ENCODE data around the gene PRXL2B.

The PRXL2B gene

GRCh38 chr1:2606881-2607621, 20.5 kb downstream of the PRXL2B start:
- TF ChIP-seq CTCF (IDR thresholded peaks at IDR 0.05; ENCODE audit: low read depth, low read length) = no peak
- DNase-seq (ENCODE audit: extremely low read depth, low read depth) = no peak

GRCh38 chr1:2607641-2608091, 21.1 kb downstream of the PRXL2B start:
- no peak for DNase-seq (ENCODE audit: extremely low read depth, low read depth)
- TF ChIP-seq CTCF (IDR thresholded peaks at IDR 0.05; ENCODE audit: low read depth, low read length) = no peak

- no peak for DNase-seq (ENCODE audit: extremely low read depth, low read depth)
These were observed 22.9 kb downstream of the PRXL2B start for GRCh38 chr1:2609319-2610035.

GRCh38 chr1:2610036-2610959, 23.7 kb downstream of the PRXL2B start:
- TF ChIP-seq CTCF (IDR thresholded peaks at IDR 0.05; ENCODE audit: low read depth, low read length) = no peak
- DNase-seq (ENCODE audit: extremely low read depth, low read depth) = no peak

More at GRCh38 chr1:2609319-2610035, 22.9 kb downstream of the PRXL2B start:
- TF ChIP-seq CTCF (IDR thresholded peaks at IDR 0.05; ENCODE audit: low read depth, low read length) = no peak

GRCh38 chr1:2611031-2611501, 24.5 kb downstream of the PRXL2B start:
- DNase-seq (ENCODE audit: extremely low read depth, low read depth) = no peak
- TF ChIP-seq CTCF (IDR thresholded peaks at IDR 0.05; ENCODE audit: low read depth, low read length) = no peak

GRCh38 chr1:2611621-2612437, 25.3 kb downstream of the PRXL2B start:
- no peak for DNase-seq (ENCODE audit: extremely low read depth, low read depth)
- TF ChIP-seq CTCF (IDR thresholded peaks at IDR 0.05; ENCODE audit: low read depth, low read length) = no peak
